Measurements from ENCODE around the gene CARNS1. TPM values are rescaled to one million over a fixed set of nuclear protein-coding genes. Genes with fewer than 3 reads are reported as not detected.

Gene CARNS1
- total RNA-seq, 1 donor from 2014 or later: 0.16 TPM

GRCh38 chr11:67375320-67376055 is 40.0 kb upstream of the CARNS1 start:
- DNase-seq: no peak

- DNase-seq: no peak
These were observed 39.2 kb upstream of the CARNS1 start for GRCh38 chr11:67376063-67376820.

GRCh38 chr11:67376873-67377808 is 38.3 kb upstream of the CARNS1 start:
- no peak for DNase-seq

DNA sequence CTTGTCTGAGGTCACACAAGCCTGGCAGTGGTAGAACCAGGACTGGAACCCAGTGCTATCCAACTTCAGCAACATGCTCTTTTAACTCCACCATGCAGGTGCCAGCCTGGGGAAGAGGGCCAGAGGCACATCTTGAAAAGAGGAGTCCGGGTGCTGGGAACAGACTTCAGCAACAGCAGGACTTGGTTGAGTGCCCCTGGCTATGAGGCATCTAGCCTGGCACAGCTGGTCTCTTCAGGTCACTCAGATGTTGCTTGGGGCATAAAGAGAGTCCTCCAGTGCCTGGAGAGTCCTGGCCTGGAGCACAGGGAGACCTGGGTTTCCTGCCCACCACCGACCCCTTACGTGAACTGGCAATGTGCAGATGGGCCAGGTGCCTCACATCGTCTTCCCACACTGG is 36.9 kb upstream of the CARNS1 start:
- DNase-seq: no peak

GRCh38 chr11:67379061-67380058 is 36.1 kb upstream of the CARNS1 start:
- no peak for DNase-seq

- DNase-seq: no peak
These were observed 34.1 kb upstream of the CARNS1 start for GRCh38 chr11:67381244-67381972.

- peak; percentile 52 for DNase-seq
These were observed 33.0 kb upstream of the CARNS1 start for GRCh38 chr11:67382276-67383136.

DNA sequence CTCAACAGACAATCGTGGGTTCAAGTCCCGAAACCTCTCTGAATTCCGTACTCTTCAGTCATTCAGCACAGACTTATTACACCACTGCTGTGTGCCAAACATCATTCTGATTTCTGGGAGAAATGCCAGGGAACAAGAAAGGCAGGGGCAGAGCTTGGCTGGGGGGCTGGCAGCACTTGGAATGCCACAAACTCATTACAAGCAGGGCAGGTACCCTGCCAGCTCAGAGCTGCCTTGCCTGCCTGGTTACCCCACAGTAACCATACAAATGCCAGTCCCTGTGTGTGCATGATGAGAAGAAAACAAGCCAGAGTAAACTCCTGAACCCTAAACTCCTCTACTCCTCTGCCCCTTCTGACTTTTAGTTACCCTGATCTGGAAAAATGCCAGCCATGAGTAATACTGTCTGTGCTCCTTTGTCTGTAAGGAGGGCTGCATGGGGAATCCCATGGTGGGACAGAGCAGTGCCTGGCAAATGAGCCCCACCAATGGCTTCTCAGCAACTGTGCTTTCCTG is 30.6 kb upstream of the CARNS1 start:
- DNase-seq: no peak

DNA sequence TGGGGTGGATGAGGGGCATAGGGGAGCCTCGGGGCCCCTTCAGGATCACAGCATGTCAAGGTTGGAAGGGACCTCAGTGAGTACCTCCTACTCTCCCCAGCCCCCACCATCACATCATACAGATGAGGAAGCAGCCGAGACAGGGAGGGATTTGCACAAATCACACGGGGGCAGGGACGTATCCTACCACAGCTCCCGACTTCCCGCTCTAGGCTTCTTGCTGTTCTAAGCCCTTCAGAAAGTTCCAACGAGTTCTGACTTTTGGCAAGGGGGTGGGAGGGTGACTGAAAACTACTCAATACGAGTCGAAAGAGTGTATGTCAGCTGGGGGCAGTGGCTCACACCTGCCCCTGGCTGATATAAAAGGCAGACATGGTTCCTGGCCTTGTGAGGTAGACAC is 28.4 kb upstream of the CARNS1 start:
- no peak for DNase-seq

DNA sequence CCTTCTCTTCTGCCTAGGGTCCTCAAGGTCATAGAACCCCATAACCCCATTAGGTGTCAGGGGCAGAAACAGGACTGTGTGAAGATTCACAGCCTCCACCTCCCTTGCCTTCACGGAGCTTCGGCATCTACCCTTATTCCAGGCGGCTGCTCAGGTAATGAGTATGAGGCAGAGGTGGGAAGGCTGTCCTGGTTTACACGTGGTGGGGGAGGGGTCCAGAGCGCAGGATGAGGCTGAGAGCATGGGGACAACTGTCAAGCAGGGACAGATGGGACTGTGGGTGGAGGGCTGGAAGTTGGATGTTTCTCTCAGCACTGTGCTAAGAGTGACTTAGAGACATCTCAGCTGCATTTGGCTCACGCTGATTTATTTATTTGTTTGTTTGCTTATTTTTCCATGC is 28.0 kb upstream of the CARNS1 start:
- DNase-seq: no peak

DNA sequence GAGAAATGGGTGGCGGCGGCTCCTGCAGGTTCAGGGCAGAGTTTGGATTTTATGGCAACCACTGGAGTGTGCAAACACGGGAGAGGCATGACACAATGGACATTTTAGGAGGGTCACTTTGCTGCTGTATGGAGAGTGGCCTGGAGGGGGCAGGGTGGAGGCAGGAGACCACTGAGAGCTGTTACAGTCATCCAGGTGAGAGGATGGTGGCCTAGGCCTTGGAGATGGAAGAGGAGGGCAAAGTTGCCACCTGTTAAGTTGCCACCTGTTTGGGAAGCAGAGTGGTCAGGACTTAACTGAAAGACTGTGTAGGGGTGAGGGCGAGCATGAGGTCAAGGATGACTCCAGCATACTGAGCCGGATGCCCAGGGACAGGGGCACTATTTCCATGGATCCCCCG is 26.0 kb upstream of the CARNS1 start:
- DNase-seq: no peak

GRCh38 chr11:67390947-67391303 is 24.6 kb upstream of the CARNS1 start:
- DNase-seq: no peak

- DNase-seq: peak; percentile 90
These were observed 23.9 kb upstream of the CARNS1 start, which contains the start of gene RAD9A for GRCh38 chr11:67391304-67392182. RAD9A (plus strand) TSS chr11:67391986; CDS start chr11:67392045, 59 bp downstream.

DNA sequence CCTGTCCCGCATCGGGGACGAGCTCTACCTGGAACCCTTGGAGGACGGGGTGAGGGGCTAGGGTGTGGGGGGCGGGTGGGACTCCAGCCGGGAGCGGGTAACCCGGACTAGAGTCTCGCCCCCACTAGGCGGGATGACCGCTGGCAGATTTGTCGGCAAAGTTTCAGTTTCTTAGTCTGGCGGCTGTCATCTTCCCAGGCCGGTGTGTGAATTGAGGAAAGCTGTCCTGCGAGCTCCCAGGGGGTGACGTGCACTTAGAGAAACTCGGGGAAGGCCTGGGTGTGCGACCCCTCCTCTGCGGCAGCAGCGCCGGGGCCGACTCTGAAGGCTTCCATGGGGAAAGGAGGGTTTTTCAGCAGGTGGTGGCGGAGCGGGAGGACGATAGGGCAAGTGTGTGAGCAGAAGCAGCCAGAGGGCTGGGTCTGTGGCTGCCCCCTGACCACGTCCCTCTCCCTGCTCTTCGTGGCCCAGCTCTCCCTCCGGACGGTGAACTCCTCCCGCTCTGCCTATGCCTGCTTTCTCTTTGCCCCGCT is 23.2 kb upstream of the CARNS1 start:
- DNase-seq: no peak

DNA sequence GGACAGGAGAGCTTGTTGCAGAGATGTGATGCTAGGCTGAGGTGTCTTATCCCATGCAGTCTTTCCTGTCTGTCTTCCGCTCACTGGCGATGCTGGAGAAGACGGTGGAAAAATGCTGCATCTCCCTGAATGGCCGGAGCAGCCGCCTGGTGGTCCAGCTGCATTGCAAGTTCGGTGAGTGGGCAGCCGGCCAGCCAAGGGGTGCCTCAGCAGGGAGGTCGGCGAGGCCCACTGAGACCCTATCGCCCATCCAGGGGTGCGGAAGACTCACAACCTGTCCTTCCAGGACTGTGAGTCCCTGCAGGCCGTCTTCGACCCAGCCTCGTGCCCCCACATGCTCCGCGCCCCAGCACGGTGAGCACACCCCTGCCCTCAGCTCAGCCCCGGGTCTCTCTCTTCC is 22.0 kb upstream of the CARNS1 start:
- DNase-seq: no peak

GRCh38 chr11:67393990-67394389 is 21.5 kb upstream of the CARNS1 start:
- DNase-seq: no peak

GRCh38 chr11:67395555-67396258 is 19.8 kb upstream of the CARNS1 start:
- DNase-seq: no peak

DNA sequence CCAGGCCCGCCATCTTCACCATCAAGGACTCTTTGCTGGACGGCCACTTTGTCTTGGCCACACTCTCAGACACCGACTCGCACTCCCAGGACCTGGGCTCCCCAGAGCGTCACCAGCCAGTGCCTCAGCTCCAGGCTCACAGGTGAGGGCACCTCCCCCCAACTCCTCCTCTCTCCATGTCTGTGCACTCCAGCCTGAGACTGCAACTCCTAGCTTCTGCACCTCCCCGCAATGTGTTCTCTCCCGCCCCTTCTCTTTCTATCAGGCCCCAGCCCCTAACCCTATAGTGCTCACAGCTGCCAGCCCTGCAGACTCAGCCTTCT is 19.3 kb upstream of the CARNS1 start:
- DNase-seq: no peak

Measured in occipital lobe (tissue), 2 donors.